ENCODE data around the gene ZBTB20.

DNA sequence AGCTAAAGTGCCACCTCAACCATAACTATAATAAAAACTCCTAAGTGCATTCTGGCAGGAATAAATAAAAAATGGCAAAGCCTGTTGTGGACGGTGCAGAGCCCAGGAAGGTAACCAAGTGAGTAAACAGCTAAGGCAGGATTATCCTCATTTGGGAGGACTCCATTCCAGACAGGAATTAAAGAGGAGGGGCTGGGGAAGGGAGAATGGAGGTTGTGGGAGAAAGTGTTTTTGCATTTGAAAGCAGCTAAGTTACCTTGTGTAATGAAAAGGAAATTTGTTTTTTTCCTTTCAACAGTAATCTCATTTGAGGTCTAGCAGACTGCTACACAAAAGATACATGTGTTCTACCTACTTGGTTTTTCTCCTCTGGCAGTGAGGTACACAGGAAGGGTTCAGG, 604.7 kb downstream of the ZBTB20 start:
- TF ChIP-seq CTCF (IDR thresholded peaks at IDR 0.05) (no peak), POLR2A (IDR thresholded peaks at IDR 0.05) (no peak), EP300 (IDR thresholded peaks at IDR 0.05) (no peak), POLR2AphosphoS5 (IDR thresholded peaks at IDR 0.05) (no peak)

Measured in stomach (tissue), 4 donors.